Stimulated activated CD4-positive, alpha-beta T cell treated with anti-CD3 and anti-CD28 coated beads, Interleukin-4, amount 100 ng/mL, for 4 hours (primary cell): ENCODE data around the gene GRM4.

Experiments used
- DNase-seq, 2 experiments: peaks; one replicate each; pipeline ENCODE4 v3.0.0-alpha.2; 2020

Gene GRM4

DNA sequence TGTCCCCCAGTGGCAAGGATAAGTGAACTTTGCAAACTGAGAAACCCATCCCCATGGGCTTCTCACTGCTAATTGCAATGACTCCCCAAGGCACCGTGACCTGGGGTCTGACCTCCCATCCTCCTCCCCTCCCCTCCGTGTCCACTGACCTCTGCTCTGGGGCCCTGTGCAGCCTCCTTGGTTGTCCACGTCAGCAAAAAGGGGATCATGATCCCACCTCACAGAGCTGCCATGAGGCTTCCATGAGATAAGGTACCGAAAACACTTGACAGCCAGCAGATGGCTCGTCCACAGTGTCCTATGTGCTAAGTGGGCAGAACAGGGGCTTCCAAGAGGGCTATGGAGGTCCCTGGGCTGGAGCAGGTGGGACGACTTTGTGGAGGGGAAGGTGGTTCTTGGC is 104.5 kb downstream of the GRM4 start:
- DNase-seq: no peak

DNA sequence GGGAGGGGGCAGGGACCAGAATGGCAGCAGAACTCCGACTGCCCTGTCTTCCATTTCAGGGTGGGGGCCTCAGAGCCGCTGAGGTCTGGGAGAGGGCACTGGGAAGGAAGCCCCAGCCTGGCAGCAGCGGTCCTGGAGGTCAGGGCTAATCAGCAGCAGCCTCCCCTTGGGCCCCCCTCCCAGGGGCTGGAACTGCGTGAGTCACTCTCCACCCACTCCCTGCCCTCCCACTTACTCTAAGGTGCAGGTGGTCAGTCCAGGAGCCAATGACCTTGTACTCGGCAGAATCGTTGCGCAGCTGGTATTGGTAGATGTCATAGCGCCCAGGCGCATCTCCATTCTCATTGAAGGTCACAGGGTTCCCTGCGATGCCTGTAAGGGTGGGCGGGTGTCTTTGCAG is 105.9 kb downstream of the GRM4 start:
- DNase-seq: no peak

- DNase-seq: no peak
Observed at GRCh38 chr6:34037151-34037550, 108.7 kb downstream of the GRM4 start.

- no peak for DNase-seq
Observed at GRCh38 chr6:34036357-34037069, 109.4 kb downstream of the GRM4 start.

DNA sequence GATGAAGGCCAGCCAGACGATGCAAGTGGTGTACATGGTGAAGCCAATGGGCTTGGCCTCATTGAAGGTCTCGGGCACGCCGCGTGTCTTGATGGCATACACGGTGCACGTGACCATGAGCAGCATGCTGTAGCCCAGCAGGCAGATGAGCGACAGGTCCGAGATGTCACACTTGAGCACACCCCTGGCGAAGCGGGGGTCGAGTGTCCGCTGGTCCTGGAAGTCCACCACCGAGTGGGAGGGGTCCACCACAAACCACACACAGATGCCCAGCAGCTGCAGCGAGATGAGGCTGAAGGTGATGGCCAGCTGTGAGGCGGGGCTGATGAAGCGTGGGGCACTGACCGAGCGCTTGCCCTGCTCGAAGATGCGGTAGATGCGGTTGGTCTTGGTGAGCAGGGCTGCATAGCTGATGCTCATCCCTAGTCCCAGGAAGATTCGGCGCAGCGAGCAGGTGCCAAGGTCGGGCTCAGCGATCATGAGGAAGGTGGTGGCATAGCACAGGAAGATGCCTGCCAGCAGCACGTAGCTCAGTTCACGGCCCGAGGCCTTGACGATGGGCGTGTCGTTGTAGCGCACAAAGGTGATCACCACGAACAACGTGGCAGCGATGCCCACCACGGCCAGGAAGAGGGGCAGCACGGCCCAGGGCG is 110.1 kb downstream of the GRM4 start:
- no peak for DNase-seq

DNA sequence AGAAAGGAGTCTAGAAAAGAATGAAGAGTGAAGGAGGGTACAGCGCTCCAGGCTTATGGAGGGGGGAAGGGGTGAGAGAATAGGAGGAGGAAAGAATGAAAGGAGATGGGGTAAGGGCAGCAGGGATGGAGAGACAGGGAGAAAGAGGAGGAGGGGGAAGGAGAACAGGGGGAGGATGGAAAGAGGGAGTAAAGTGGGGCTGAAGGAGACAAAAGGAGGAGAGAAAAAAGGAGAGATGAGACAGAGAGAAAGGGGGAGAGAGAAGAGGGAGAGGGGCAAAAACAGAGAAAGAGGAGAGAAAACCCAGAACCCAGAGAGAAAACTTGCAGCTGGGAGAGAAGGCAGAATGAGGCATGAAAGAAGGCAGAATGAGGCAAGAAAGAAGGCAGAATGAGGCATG is 110.7 kb downstream of the GRM4 start:
- DNase-seq: no peak

GRCh38 chr6:34032856-34033255 is 113.0 kb downstream of the GRM4 start:
- DNase-seq: no peak

GRCh38 chr6:34031625-34032383 is 114.1 kb downstream of the GRM4 start:
- DNase-seq: no peak

DNA sequence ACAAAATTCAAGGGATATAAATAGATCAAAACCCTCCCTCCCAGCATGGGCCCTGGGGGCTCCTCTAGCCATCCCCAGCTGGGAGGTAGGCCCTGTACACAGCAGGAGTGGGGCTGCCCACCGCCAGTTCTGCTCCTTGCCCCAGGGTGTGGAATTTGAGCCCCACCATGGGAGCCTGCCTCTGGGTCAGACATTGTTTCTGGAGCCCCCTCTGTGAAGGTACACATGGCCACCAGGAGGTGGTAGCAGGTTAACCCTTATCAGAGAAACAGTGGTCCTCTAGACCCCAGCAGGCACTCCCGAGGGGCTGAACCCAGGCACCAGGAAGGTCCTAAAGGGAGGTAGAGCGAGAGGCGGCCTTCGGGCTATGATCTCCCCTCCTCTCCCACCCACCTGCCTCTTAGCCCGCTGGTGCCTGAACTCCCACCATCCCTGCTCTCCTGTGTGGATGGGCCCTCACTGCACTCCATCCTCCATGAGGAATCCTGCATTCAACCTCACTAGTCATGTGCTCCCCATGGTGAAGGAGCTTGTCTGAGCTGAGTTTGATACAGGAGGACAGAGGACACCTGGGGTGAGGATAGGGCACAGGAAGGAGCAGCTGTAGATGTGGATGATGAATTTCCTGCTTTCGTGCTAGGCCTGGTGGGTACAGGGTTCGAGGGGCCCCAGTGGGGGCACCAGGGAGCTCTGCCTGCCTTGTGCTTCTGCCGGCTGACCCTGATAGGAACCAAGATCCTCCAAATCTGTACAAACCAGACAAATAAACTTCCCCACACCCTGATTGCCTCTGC is 114.9 kb downstream of the GRM4 start:
- no peak for DNase-seq

DNA sequence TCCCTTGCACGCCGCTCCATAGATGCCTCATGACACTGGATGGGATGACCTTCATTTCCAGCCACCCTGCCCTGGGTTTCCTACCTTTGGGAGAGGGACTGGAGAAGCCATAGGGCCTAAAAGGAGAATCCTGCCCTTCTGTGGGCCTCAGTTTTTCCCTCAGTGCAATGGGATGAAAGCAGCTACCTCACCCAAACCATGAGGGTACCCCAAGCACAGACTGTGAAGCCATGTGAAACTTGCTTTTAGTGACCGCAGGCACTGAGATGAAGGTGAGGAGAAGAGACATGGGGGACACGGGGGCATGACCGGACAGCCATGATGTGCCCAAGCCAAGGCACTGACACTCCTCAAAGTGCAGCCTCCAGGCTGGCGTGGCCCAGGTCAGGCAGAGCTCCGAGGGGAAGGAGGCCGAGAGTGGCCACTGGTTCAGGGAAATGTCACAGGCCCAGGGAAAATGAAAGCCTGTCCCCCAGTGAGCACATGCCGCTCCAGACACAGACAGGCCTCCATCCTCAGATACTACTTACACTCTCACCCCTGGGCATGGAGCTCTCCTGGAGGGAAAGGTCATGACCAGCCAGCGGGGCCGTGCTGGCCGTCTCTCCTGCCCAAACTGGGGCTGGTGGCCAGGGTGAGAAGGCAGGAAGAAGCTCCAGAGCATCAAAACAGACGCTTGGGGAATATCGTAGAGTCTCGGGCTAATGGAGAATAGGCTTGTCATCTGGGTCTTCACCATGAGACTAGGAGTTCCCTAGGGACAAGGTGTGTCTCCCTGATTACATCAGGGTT is 116.2 kb downstream of the GRM4 start:
- DNase-seq: no peak

DNA sequence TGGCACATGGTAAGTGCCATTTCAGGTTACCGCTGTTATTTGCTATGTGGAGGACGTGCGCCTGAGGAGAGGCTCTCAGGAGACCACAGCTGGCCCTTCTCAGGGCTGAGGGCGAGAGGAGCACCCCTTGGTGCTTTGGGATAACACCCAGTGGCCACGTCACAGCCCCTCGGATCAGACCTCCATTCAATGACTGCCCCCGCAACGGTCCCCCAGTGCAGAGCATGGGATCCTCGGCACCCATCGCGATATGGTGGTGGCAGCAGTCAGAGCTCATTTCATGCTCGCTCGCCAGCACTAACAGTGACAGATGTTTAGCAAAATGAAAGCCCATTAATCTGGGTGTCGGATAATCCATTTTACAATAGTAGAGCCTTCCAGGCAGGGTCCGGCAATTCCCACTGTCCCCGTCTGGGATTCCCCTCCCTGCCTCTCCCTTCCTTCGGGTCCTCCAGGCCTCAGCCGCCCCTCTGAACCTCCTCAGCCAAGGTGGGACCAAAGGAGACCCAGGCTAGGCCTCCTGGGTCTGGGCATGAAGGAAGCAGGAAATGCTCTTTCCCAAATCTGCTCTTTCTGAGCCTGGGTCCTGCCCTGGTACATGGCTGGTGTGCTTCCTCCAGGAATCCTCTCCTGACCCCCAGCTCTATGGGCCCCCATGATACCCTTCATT is 117.1 kb downstream of the GRM4 start:
- DNase-seq: no peak

- no peak for DNase-seq
Observed at GRCh38 chr6:34027939-34028441, 117.9 kb downstream of the GRM4 start.

GRCh38 chr6:34027445-34027936 is 118.4 kb downstream of the GRM4 start:
- DNase-seq: peak; percentile 43 to 72

DNA sequence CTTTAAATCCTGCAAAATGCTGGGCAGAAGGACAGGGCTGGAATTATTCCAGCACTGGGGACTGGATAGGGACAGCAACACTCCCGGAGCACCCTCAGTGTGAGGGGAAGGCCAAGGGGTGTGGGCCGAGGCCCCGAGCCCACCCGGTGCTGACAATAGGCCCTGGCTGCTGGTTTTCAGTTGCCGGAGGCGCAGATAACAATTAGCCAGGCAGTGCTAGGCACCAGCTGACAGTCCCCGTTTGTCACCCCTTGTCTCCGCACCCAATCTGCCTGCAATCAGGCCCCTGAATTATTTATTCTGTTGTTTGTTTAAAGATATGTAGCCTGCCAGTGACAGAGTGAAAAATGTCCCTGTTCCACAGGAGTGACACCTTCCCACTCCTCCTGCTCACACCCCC is 120.0 kb downstream of the GRM4 start:
- no peak for DNase-seq

GRCh38 chr6:34025112-34025807 is 120.6 kb downstream of the GRM4 start:
- no peak for DNase-seq

DNA sequence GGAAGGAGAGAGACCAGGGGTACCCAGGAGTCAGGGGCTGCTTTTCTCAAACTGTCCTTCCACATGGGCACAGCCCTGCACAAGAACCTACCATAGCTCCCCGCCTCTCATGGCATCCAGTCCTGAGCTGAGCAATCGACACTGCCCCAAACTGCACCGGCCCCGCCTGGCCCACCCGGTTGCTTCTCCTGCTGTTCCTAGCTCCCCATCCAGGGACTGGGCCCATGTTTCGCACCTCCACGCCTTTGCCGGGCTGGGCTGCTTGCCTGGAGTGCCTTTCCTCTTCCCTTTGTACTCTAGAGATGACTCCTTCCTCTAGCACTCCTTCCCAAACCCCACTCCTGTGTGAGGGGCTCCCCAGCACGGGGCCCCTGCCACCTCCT is 123.0 kb downstream of the GRM4 start:
- DNase-seq: no peak

GRCh38 chr6:34022250-34022872 is 123.5 kb downstream of the GRM4 start:
- no peak for DNase-seq

GRCh38 chr6:34021554-34022190 is 124.2 kb downstream of the GRM4 start:
- DNase-seq: no peak

DNA sequence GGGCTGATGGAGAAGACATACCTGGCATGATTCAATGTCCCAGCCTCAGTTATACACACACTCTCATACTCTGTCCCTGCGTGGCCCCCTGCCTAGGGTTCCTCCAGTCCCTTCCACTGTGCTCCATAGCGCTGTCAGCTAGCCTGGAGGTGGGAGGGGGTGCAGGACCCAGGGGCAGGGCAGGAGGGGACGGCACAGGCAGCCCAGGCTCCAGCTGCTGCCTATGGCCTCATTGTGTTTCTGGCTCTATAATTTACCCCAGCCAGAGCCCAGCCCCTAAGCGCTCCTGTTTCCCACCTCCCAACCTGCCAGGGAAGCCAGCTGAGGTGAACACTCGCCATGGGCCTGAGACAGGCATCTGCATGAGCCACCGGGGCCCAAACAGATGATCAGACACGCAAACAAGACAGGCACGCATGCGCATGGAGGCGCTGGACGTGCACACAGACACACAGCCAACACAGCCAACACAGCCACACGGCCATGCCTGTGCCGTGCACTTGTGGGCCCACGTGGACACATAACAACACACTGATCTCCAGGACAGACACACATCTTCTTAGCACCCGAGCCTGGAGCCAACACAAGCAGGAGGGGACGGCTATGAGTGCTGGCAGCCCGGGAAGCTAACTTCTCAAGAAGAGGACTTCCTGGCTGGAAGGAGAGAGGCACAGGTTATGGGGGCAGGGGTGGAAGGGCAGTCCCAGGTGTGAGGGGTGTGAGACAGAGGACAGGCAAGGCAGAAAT is 124.9 kb downstream of the GRM4 start:
- DNase-seq: no peak
